GM21529 (cell line): ENCODE data around the gene EMC7.
"Not testable (repeated sequence)": the region's sequence is repeated elsewhere in the genome, so short reads cannot be mapped to it uniquely, and the experiment has no call there.

Experiments
- ATAC-seq: cut with Tn5 transposase; IDR thresholded peaks from one replicate; pipeline ENCODE4 v1.9.1; 2021; ENCODE audit not compliant: unreplicated experiment

Gene EMC7

DNA sequence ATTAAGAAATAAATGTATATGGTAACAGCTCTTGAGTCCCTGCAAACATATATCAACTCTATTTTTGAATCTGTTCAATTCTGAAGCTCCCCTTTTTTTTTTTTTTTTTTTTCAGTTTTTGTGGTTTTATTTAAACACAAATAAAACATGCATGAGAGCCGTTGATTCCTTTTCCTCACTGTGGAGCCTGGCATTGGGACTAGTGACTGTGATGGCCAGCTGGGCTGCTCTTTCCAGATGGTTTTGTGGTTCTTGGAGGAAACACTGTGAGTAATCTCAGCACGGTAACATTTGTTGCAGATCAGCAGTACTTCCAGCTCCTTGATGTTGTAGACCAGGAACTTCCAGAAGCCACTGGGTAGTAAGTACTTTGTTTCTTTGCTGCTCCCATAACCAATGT is 15.9 kb downstream of the EMC7 start:
- no peak for ATAC-seq

- no peak for ATAC-seq
These were observed 17.6 kb downstream of the EMC7 start for GRCh38 chr15:34084086-34084485.

GRCh38 chr15:34079904-34080303 is 21.8 kb downstream of the EMC7 start:
- no peak for ATAC-seq

DNA sequence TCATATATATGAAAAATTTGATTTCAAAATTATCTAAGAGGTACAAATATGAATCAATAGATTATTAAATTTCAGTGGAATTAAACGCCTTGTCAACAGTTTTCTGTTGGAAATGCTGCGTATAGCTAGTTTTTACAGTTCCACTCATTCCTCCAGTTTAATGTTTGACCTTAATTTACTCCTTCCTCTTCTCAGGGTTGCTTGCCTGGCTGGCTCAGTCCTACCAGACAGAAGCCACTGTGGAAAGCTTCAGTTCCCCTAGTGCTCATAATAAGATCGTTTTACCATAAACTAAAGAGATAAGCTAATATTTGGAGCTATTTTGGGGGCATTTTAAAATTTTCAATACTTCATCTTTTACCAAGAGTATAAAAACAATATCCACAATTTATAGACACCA is 22.8 kb downstream of the EMC7 start:
- ATAC-seq: no peak

GRCh38 chr15:34076785-34077184 is 24.9 kb downstream of the EMC7 start:
- ATAC-seq: no peak

GRCh38 chr15:34070003-34070402 is 31.7 kb downstream of the EMC7 start:
- no peak for ATAC-seq

DNA sequence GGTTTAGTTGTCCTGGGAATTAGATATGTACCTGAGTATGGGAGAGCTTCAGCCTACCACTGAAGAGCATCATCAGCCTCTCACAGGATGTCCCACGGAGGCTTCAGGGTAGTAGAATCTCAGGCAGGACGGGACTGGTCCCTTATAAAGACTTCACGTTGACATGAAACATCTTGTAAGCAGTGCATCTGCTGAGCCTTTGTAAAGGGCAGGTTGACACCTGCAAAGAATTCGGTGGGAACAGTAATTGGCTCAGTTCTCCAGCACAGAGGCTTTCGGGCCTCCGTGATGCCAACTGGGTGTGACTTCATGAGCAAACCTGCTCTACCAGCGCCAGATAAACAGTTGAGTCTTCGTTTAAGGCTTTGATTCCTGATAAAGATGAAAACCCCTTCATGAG is 35.7 kb downstream of the EMC7 start:
- no peak for ATAC-seq

DNA sequence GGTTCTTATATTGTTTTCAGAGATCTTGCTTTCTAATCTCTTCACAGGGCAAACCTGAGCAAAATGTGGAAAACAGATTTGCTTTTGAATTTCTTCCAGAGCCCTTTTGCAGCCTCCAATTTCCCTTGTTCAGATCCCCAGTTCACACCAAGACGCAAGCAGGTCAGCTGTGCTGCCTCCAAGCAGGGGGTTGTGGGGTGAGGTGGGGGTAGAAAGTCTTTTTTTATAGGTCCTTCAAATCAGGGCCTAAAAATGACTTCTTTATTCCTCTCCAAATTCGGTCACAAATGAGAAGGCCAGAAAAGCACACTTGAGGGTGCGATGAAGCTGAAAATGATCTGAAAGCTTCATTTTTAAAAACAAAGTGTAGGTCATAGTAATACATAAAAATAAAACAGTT is 36.4 kb downstream of the EMC7 start:
- ATAC-seq: no peak

GRCh38 chr15:34064438-34064837 is 37.2 kb downstream of the EMC7 start:
- ATAC-seq: no peak

GRCh38 chr15:34059946-34060345 is 41.7 kb downstream of the EMC7 start:
- ATAC-seq: no peak

DNA sequence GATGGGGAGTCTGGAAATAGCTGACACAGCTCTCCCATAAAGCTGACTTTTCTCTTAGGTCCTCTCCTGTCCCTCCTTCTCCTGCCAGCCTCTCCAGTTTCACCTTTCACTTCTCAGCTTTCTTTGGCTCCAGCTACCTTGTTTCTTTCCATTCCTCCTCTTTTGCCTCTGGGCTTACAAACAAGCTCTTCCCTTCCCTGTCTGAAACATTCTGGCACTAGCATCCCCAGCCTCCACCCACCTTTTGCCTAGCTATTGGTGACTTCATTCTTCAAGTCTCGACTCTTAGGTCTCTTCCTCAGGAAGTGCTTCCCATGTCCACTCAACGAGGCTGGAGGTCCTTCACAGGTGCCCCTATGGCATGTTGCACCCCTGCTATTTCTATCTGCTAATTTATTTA is 42.2 kb downstream of the EMC7 start:
- ATAC-seq: no peak

GRCh38 chr15:34056911-34057310 is 44.8 kb downstream of the EMC7 start:
- no peak for ATAC-seq

GRCh38 chr15:34055868-34056595 is 45.6 kb downstream of the EMC7 start:
- no peak for ATAC-seq

DNA sequence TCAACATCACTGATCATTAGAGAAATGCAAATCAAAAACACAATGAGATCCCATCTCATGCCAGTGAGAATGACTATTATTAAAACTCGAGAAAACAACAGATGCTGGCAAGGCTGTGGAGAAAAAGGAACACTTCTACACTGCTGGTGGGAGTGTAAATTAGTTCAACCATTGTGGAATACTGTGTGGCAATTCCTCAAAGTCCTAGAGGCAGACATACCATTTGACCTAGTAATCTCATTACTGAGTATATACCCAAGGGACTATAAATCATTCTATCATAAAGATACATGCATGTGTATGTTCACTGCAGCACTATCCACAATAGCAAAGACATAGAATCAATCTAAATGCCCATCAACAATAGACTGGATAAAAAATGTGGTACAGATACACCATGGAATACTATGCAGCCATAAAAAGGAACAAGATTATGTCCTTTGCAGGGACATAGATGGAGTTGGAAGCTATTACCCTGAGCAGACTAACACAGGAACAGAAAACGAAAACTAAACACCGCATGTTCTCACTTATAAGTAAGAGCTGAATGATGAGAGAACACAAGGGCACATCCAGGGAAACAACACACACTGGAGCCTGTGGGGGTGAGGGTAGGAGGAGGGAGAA is 47.5 kb downstream of the EMC7 start:
- no peak for ATAC-seq

- not testable (repeated sequence) for ATAC-seq
These were observed 51.3 kb downstream of the EMC7 start for GRCh38 chr15:34050385-34050784.

- ATAC-seq: no peak
These were observed 52.5 kb downstream of the EMC7 start for GRCh38 chr15:34049112-34049511.

- ATAC-seq: no peak
These were observed 53.5 kb downstream of the EMC7 start for GRCh38 chr15:34047893-34048775.

DNA sequence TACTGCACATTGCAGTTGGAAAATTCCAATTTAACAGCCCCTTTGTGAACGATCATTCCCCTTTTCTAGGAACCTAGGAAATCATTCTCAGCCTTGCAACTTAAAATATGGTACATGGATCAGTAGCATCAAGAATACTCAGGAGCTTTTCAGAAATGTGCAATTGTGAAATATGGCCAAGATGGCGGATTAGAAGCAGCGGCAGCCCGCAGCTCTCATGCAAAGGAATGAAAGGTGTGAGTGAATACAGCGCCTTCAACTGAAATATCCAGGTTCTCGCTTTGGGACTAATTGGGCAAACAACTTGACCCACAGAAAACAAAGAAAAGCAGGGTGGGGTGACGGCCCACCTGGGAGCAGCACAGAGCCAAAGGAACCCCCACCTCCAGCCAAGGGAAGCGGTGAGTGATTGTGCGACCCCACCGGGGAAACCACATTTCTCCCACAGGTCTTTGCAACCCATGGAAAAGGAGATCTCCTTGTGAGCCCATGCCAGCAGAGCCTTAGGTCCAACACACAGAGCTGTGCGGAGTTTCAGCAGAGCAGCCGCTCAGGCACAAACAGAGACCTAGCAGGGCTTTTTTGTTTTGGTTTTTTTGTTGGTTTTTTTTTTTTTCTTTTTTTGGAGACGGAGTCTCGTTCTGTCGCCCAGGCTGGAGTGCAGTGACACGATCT is 55.1 kb downstream of the EMC7 start:
- no peak for ATAC-seq

DNA sequence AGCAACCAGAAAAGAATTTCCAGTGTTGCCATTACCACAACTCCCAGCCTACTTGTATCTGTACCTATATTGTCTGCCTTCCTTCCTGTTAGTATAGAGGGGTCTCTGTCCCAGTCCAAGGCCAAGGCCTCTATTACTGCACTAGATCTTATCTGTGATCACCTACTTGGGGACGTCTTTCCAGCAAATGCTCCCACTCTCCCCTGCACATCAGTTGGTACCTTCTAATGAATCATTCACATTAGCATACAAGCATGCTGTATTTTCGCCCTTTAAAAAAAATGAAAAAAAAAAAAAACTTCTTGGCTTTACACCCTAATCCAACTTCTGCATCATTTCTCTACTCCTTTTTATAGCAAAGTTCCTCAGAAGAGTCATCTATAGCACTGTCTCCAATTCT is 57.8 kb downstream of the EMC7 start:
- no peak for ATAC-seq

GRCh38 chr15:34043391-34043790 is 58.3 kb downstream of the EMC7 start:
- no peak for ATAC-seq

DNA sequence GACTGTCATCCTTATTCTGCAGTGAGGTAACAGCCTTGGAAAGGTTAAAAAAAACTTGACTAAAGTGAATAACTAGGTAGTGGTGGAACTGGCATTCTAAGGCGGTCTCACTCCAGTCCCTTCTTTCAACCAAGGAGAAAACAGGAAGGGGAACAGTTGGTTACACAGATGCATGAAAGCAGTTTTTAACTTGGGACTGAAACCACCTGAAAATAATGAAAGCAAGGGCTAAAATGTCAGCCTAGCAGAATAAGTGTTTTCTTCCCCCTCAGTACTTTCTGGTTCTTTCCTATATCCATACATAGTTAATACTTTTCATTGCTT is 61.9 kb downstream of the EMC7 start:
- ATAC-seq: peak; percentile 26
